Gastroesophageal sphincter (tissue), 3 donors: ENCODE data around the gene DEPDC1B.

Source experiments
- CTCF ChIP-seq, 4 experiments: fragments of 200-600 bp in 2 of 4; fragments of 450-650 bp in 2 of 4; sonication (generic) in 1 of 4; IDR thresholded peaks; one replicate each; pipeline ENCODE4 v1.5.1; 2017 to 2019; ENCODE audit warnings: antibody characterized with exemption in 4 of 4, mild to moderate bottlenecking in 2 of 4, moderate library complexity in 2 of 4
- EP300 ChIP-seq: sonication (generic); formaldehyde crosslinking; IDR thresholded peaks from one replicate; pipeline ENCODE4 v1.6.1; 2017; ENCODE audit warnings: antibody characterized with exemption, mild to moderate bottlenecking
- POLR2A ChIP-seq, 2 donors: fragments of 450-650 bp; IDR thresholded peaks; one replicate each; pipeline ENCODE4 v1.6.1; 2017; ENCODE audit warnings: antibody characterized with exemption in 2 of 2, mild to moderate bottlenecking in 2 of 2, moderate library complexity in 1 of 2
- POLR2AphosphoS5 ChIP-seq: sonication (generic); formaldehyde crosslinking; IDR thresholded peaks from one replicate; pipeline ENCODE4 v1.6.1; 2017; ENCODE audit warnings: antibody characterized with exemption

GRCh38 chr5:60740322-60740721 lies 40.4 kb upstream of the DEPDC1B start:
- TF ChIP-seq CTCF (IDR thresholded peaks at IDR 0.05) (no peak), POLR2AphosphoS5 (no peak), EP300 (no peak), POLR2A (IDR thresholded peaks at IDR 0.05) (no peak)
